GM12873 (cell line): ENCODE results near the gene RFTN1.

ENCODE experiments used
- CTCF ChIP-seq: IDR thresholded peaks from 2 replicates; pipeline ENCODE4 v1.5.1; 2012; ENCODE audit warnings: low read depth, mild to moderate bottlenecking, moderate library complexity, low read length, control low read depth; ENCODE audit not compliant: insufficient read depth; ENCODE audit errors: missing control alignments

RFTN1 gene

GRCh38 chr3:16313886-16314645 is 199.4 kb downstream of the RFTN1 start:
- TF ChIP-seq CTCF: no peak

GRCh38 chr3:16311960-16312451 is 201.5 kb downstream of the RFTN1 start:
- no peak for TF ChIP-seq CTCF

- no peak for TF ChIP-seq CTCF
These were observed 203.9 kb downstream of the RFTN1 start for GRCh38 chr3:16309558-16309957.

GRCh38 chr3:16308727-16309126 is 204.8 kb downstream of the RFTN1 start:
- no peak for TF ChIP-seq CTCF

- TF ChIP-seq CTCF: no peak
These were observed 205.5 kb downstream of the RFTN1 start for GRCh38 chr3:16307832-16308531.

GRCh38 chr3:16305111-16305541 is 208.4 kb downstream of the RFTN1 start:
- TF ChIP-seq CTCF: no peak
